IPS DF 6.9 (cell line): ENCODE measurements around the gene EPB41.

ENCODE experiments used
- DNase-seq: peaks from one replicate; pipeline ENCODE4 v3.0.0-alpha.2; 2013; ENCODE audit warnings: low read depth, low spot score
- H3K27ac ChIP-seq: one replicate; pipeline ENCODE4 v1.5.1; 2013; ENCODE audit warnings: low read length, control low read depth
- H3K27me3 ChIP-seq: 2 replicates; pipeline ENCODE4 v1.6.1; 2013; ENCODE audit warnings: mild to moderate bottlenecking, low read length; ENCODE audit not compliant: control insufficient read depth, insufficient read depth
- H3K36me3 ChIP-seq: 2 replicates; pipeline ENCODE4 v1.6.1; 2013; ENCODE audit warnings: low read length; ENCODE audit not compliant: control insufficient read depth, insufficient read depth
- H3K4me1 ChIP-seq: 2 replicates; pipeline ENCODE4 v1.6.1; 2013; ENCODE audit warnings: low read length; ENCODE audit not compliant: control insufficient read depth, insufficient read depth
- H3K4me3 ChIP-seq: 2 replicates; pipeline ENCODE4 v1.5.1; 2013; ENCODE audit warnings: mild to moderate bottlenecking, low read length
- H3K9me3 ChIP-seq: 2 replicates; pipeline ENCODE4 v1.6.1; 2013; ENCODE audit warnings: low read length, inconsistent platforms; ENCODE audit not compliant: control insufficient read depth, insufficient read depth
- WGBS: extraction: QIAGEN DNeasy Blood & Tissue Kit; methylation state at CpG from one replicate; pipeline ENCODE4 v1.1.7; 2013; ENCODE audit warnings: mixed read lengths, missing lambda C conversion rate; ENCODE audit not compliant: insufficient read length, insufficient coverage; 5-methylcytosine and 5-hydroxymethylcytosine counted together

EPB41 gene

DNA sequence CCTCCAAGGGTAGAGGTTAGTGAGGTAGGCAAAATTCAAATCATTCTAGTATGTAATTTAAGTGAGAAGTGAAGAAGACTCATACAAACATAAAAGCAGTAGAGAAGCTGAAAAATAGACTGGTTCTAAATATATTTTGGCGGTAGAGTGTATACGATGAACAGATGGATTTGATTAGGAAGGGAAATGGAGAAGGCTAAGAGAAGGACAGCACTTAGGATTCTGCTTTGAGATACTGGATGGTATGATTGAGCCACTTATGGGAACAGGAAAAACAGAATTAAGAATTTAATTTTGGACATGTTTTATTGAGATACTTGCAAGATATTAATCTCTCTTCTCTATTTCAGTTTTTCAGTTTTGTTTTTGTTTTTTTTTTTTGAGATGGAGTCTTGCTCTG, 60.1 kb downstream of the EPB41 start:
- no peaks in the 10 kb centered on the region for H3K4me1 ChIP-seq
- H3K4me3 ChIP-seq = no peak overlapping the region
- DNase-seq = no peak
- H3K27me3 ChIP-seq = no peaks in the 10 kb centered on the region
- no peak overlapping the region for H3K27ac ChIP-seq
- H3K9me3 ChIP-seq = no peaks in the 10 kb centered on the region
- H3K36me3 ChIP-seq = no peaks in the 10 kb centered on the region
- 100% methylated on average over 2 of the region's 2 CpGs for WGBS

DNA sequence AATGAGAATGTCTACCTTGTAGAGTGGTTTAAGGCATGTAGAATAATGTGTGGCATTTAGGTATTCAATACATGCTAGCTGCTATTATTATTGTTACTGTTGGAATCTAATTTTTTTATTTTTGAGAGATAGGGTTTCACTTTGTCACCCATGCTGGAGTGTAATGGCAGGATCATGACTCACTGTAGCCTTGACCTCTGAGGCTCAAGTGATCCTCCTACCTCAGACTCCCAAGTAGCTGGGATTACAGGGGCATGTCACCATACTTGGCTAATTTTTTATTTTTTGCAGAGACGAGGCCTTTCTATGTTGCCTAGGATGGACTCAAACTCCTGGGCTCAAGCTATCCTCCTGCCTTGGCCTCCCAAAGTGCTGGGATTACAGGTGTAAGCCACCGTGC, 61.9 kb downstream of the EPB41 start:
- Histone ChIP-seq H3K27ac (no peak overlapping the region), H3K27me3 (no peaks in the 10 kb centered on the region), H3K9me3 (no peaks in the 10 kb centered on the region), H3K4me1 (no peaks in the 10 kb centered on the region), H3K36me3 (no peaks in the 10 kb centered on the region), H3K4me3 (no peak overlapping the region)
- WGBS = no CpG with 5 or more reads among the region's 2 CpGs
- no peak for DNase-seq

DNA sequence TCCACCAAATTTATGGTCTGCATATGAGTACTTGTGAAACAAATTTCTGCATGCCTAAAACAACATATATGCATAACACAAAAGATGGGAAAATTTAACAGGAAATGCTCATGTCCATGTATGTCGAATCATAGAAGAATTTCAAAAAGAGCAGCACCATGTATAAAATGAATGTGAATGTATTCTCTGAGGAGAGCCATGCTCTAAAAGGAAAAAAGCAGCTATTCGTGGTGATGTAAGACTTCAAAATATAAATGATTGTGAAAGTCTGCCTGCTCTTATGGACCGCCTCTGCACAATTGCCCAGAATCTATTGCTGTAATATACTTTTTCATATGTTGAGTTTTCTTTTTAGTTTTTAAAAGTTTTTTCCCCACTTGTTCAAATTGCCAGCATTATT, 66.8 kb downstream of the EPB41 start:
- no peaks in the 10 kb centered on the region for H3K27me3 ChIP-seq
- DNase-seq = no peak
- peaks cover 6% of the 10 kb centered on the region for H3K4me1 ChIP-seq
- H3K27ac ChIP-seq = no peak overlapping the region
- H3K4me3 ChIP-seq = no peak overlapping the region
- no peaks in the 10 kb centered on the region for H3K36me3 ChIP-seq
- no peaks in the 10 kb centered on the region for H3K9me3 ChIP-seq
- WGBS = no CpG with 5 or more reads among the region's 3 CpGs

DNA sequence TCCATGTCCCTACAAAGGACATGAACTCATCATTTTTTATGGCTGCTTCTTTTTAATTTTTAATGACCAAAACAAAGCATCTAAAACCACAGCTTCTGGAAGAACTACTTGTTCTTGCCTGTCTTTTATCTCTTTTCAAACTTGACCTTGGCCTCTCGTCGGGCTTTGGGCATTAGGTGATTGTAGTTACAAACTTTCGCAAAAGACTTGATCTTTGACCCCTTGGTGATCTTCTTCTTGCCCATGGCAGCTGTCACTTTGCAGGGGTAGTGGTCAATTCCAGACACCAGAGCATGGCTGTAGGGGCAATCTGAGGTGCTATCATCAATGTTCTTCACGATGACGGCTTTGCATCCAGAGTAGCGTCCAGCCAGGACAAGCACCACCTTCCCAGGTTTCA, 67.8 kb downstream of the EPB41 start:
- Histone ChIP-seq H3K36me3 (no peaks in the 10 kb centered on the region), H3K9me3 (no peaks in the 10 kb centered on the region), H3K4me1 (peaks cover 6% of the 10 kb centered on the region), H3K27me3 (no peaks in the 10 kb centered on the region), H3K27ac (no peak overlapping the region), H3K4me3 (no peak overlapping the region)
- no peak for DNase-seq
- WGBS = no CpG with 5 or more reads among the region's 6 CpGs

DNA sequence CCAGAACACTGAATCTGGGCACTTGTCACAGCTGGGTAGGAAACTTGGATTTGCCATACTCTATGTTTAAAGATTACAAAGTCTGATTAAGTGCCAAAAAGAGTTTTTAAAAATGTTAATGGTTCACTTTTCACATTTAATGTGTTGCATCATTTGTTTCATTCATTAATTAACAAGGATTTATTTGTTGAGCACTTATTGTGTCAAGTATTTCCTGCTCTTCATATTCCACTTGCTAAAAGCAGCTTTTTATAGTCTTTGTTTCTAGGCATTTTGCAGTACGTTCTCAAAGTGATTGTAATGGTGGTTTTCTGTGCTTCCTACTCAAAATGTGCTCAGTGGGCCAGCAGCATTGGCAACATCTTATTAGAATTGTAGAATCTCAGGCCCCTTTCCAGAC, 68.7 kb downstream of the EPB41 start:
- H3K4me1 ChIP-seq = peaks cover 6% of the 10 kb centered on the region
- H3K9me3 ChIP-seq = no peaks in the 10 kb centered on the region
- DNase-seq = no peak
- WGBS = no CpG with 5 or more reads among the region's 1 CpG
- no peak overlapping the region for H3K4me3 ChIP-seq
- H3K27me3 ChIP-seq = no peaks in the 10 kb centered on the region
- H3K36me3 ChIP-seq = peaks cover 2% of the 10 kb centered on the region; the same call in 1 of the 2 replicates
- H3K27ac ChIP-seq = no peak overlapping the region

DNA sequence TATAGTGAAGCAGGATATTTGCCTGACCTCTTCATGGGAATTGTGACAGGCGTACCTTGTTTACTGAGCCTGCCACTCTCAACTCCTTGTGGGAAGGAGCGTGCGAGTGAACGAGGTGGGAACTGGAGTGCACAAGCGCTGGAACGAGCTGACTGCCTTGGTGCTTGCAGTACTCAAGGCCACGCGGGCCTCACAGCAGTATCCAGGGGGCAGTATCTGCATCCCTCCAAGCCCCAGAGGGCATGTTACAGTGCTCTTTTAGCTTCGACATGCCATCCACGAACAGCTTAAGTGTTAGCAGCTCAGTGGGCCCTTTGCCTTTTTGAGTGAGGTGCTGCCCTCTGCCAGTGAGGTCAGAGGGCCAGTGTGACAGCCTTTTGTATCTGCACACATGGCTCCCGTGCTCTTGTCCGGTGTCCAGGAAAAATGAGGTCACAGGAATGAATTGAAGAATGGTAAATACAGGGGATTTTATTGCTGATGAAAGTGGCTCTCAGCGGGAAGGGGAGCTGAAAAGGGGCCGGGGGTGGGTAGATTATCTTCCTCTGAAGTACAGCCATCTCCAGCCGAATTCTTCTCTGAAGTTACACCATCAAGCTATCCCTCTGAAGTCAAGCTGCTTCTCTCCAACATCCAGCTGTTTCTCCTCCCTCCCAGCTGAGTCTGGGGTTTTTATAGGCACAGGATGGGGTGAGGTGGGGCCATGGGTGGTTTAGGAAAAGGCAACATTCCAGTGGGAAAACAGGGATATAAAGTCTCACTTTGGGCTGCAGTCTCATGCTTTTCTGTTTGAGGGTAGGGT, 69.3 kb downstream of the EPB41 start:
- WGBS = no CpG with 5 or more reads among the region's 15 CpGs
- no peak overlapping the region for H3K27ac ChIP-seq

DNA sequence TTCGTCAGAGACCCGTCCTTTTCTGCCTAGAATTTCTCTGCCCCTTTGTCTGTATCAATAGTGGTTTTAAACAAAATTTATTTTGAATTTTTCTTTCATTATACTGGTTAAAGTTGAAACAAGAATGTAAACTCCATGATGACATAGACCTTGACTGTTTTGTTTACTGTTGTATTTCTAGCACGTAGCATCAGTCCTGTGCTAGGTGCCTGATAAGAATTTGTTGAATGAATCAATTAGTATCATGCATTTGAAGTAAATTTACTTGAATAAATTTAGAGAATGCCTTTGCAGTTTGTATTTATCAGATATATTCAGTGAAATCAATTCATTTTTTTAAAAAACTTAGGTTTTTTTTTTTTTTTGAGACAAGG, 69.9 kb downstream of the EPB41 start:
- peaks cover 2% of the 10 kb centered on the region; the same call in 1 of the 2 replicates for H3K36me3 ChIP-seq
- WGBS = no CpG with 5 or more reads among the region's 3 CpGs
- no peaks in the 10 kb centered on the region for H3K27me3 ChIP-seq
- DNase-seq = no peak
- no peak overlapping the region for H3K4me3 ChIP-seq
- no peaks in the 10 kb centered on the region for H3K9me3 ChIP-seq
- no peak overlapping the region for H3K27ac ChIP-seq
- peaks cover 6% of the 10 kb centered on the region for H3K4me1 ChIP-seq

More for the DNA sequence above, 69.3 kb downstream of the EPB41 start:
- H3K27me3 ChIP-seq = no peaks in the 10 kb centered on the region
- no peak overlapping the region for H3K4me3 ChIP-seq
- DNase-seq = peak; percentile 13
- peaks cover 2% of the 10 kb centered on the region; the same call in 1 of the 2 replicates for H3K36me3 ChIP-seq
- no peaks in the 10 kb centered on the region for H3K9me3 ChIP-seq
- peaks cover 6% of the 10 kb centered on the region for H3K4me1 ChIP-seq

DNA sequence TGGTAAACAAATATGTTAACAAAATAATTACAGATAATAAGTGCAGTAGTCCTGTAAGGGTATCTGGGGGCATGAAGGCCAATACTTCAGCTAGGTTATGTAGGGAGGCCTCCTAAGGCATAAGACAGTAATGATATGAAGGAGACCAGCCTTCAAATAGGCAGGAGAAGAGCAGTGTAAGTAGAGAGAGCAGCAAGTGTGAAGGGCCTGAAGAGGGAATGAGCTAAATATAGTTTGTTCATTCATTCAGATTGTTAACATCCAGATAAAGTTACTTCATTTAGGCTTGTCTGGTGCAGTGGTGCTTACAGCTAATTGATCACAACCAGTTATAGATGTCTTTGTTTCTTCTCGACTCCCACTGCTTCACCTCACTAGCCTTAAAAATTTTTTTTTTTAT, 71.1 kb downstream of the EPB41 start:
- Histone ChIP-seq H3K27ac (no peak overlapping the region), H3K9me3 (no peaks in the 10 kb centered on the region), H3K4me1 (peaks cover 6% of the 10 kb centered on the region), H3K36me3 (peaks cover 2% of the 10 kb centered on the region; the same call in 1 of the 2 replicates), H3K4me3 (no peak overlapping the region), H3K27me3 (no peaks in the 10 kb centered on the region)
- no peak for DNase-seq
- WGBS = no CpG with 5 or more reads among the region's 1 CpG

DNA sequence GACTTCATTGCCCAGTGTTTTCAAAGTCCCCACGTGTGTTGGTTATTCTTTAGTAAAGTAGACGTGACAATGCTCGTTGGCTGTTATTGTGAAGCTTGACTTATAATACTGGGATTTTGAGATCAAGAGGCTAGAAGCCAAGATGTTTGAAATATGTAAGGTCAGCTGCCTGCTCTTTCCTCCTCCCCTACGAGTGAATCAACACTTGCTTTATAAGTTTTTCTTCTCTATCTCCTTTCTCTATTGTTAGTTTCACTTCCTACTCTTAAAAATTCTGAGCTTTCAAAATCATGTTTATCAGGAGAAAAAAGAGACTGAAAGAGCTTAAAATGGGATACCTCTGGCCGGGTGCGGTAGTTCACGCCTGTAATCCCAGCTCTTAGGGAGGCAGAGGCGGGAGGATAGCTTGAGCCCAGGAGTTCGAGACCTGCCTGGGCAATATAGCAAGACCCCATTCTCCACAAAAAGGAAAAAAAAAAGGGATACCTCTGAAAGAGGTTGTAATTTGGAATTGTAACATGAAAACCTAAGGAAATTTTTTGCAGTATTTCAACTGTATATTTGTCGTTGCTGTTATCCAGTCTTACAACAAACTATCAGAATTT, 72.0 kb downstream of the EPB41 start:
- Histone ChIP-seq H3K36me3 (peaks cover 2% of the 10 kb centered on the region; the same call in 1 of the 2 replicates), H3K4me1 (peaks cover 6% of the 10 kb centered on the region), H3K9me3 (no peaks in the 10 kb centered on the region), H3K27me3 (no peaks in the 10 kb centered on the region), H3K27ac (no peak overlapping the region), H3K4me3 (no peak overlapping the region)
- no peak for DNase-seq
- no CpG with 5 or more reads among the region's 10 CpGs for WGBS

DNA sequence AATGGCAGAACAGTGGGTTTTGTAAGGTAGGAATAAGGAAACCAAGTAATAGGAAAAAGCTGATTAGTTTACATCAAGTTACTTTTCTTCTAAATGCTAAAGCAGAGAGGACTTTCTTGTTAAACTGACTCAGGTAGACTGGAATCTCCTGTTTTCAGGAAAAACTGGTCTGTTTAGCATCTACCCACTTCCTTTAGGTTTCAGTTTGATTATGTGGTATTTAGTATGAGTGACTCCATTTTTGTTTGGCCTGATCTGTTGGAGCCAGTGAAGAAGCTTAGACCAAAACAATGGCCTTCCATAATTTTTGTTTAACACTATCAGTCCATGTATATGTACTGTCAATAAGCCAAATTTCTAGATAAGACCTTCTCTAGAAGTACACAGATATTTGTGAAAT, 88.4 kb downstream of the EPB41 start:
- Histone ChIP-seq H3K9me3 (no peaks in the 10 kb centered on the region), H3K4me1 (no peaks in the 10 kb centered on the region), H3K27me3 (no peaks in the 10 kb centered on the region), H3K27ac (no peak overlapping the region), H3K36me3 (no peaks in the 10 kb centered on the region), H3K4me3 (no peak overlapping the region)
- no peak for DNase-seq

DNA sequence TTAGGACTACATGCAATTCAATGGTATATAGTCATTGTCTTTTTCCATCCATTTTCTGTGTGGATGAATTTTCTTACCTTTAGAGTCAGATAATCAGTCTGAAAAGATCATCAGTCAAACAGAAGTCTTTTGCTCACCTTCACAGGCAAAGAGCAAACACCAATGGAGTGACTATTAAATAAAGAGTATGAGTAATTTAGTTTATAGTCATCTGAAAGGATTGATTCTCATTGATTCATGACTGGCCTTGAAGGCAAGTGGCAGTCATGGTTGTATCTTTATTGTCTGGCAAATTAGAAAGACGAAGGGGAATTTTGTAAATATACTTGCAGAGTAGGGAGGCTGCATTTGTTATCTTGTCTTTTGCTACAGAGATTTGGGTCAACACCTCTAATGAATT, 89.9 kb downstream of the EPB41 start:
- no peaks in the 10 kb centered on the region for H3K36me3 ChIP-seq
- no peak overlapping the region for H3K4me3 ChIP-seq
- no CpG with 5 or more reads among the region's 1 CpG for WGBS
- no peaks in the 10 kb centered on the region for H3K4me1 ChIP-seq
- H3K27me3 ChIP-seq = no peaks in the 10 kb centered on the region
- H3K27ac ChIP-seq = no peak overlapping the region
- no peak for DNase-seq
- no peaks in the 10 kb centered on the region for H3K9me3 ChIP-seq
